Islet of Langerhans (tissue), 1 donor: ENCODE data around the gene ARID1B.

ENCODE experiments used
- FAIRE-seq: peaks from one replicate; lab custom pipeline; 2011; peaks lifted over from hg19 to GRCh38; lab: Jason Lieb, UNC

The ARID1B gene

DNA sequence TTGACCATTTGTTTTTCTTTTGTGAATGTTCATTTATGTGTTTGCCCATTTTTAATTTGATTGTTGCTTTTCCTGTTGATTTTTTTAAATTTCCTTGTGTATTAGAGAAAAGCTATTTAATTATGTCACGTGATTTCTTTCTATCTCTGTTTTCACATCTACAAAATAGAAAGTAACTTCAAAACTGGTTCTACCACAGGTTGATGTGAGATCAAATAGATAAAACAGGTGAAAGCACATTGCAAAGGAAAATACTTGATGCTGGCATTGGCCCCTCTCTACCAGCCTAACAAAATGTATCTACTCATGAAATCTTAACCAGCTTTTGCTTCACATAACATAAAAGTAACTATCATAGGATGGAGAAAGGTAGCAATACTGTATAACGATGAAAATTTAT, 416.9 kb downstream of the ARID1B start:
- FAIRE-seq: no peak

- no peak for FAIRE-seq
Observed at GRCh38 chr6:157194643-157195042, 417.5 kb downstream of the ARID1B start.

DNA sequence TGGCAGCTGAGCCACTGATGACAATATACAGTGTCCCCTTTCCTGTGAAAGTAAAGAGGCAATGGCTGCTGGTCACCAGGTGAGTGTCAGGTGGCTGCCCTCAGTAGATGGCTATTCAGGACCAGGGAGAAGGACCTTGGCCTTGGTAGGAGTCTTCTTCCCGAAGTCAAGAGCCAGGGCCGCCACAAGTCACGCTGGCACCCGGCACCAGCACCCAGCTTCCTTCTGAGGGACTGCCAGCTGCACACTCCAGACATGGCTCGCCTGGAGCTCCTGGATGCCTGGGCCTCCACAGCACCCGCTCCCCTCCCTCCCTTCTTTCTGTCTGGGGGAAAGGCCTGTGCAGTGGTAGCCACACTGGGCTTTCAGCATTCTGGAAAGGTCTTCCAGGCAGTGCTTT, 419.2 kb downstream of the ARID1B start:
- no peak for FAIRE-seq

DNA sequence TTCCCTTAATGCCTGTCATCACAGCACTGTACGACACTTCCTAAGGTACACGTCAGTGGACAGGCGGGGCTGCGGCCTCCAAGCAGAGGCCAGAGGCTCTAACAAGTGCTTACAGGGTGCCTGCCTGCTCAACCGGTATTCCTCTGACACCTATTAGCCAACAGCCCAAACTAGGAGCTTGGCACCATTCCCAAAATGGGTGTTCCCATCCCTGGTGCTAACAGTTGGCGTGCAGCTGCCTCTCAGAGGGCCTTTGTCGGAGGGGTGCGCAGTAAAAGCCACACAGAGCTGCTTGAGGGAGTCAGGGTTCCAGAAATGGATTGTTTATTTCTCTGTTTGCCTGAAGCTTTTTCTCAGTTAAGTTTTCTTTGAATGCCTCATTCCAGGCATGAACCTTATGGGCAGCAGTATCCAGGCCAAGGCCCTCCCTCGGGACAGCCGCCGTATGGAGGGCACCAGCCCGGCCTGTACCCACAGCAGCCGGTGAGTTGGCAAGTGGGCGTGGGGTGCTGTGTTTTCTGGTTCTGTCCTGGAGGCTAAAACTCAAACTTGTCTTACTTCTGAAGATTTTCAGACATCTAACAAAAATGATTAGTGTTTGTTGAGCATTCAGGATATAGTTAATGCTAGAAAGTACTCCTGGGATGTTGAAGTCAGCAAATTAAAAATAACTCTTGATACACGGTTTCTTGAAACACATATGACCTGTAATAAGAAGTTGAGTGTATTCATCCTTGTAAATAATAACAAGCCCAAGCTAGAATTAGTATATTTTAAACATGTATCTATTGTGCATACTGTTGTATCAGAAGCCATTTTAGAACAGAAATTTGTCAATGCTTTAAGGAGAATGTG, 421.5 kb downstream of the ARID1B start:
- FAIRE-seq: no peak

- no peak for FAIRE-seq
Observed at GRCh38 chr6:157200117-157200516, 422.9 kb downstream of the ARID1B start.

GRCh38 chr6:157200611-157201010, 423.4 kb downstream of the ARID1B start:
- FAIRE-seq: no peak

- no peak for FAIRE-seq
Observed at GRCh38 chr6:157201083-157201482, 423.9 kb downstream of the ARID1B start.

DNA sequence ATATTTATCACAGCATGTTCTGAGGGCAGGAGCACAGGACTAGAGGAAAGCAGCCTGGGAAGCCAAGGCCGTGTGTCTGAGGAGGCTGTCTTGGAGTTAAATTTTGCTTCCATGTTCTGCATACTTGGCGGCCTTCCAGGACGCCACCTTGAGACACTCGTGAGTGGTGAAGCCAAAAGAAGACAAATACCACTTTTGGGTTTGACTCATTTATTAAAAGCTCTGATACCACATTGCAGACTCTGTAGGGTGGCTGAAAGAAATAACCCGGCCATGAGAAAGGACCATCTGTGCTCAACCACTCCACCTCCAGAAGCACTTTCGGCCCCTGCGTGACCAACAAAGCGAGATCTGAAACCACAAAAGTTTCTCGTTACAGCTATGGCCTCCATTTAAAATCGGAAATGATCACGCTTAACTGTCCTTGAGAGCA, 426.1 kb downstream of the ARID1B start:
- FAIRE-seq: no peak

GRCh38 chr6:157203764-157204163, 426.6 kb downstream of the ARID1B start:
- FAIRE-seq: peak; percentile 93

GRCh38 chr6:157205473-157206358, 428.5 kb downstream of the ARID1B start:
- peak; percentile 73 for FAIRE-seq

DNA sequence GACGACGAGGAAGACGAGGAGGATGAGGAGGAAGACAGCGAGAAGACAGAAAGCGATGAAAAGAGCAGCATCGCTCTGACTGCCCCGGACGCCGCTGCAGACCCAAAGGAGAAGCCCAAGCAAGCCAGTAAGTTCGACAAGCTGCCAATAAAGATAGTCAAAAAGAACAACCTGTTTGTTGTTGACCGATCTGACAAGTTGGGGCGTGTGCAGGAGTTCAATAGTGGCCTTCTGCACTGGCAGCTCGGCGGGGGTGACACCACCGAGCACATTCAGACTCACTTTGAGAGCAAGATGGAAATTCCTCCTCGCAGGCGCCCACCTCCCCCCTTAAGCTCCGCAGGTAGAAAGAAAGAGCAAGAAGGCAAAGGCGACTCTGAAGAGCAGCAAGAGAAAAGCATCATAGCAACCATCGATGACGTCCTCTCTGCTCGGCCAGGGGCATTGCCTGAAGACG, 429.2 kb downstream of the ARID1B start:
- no peak for FAIRE-seq

- FAIRE-seq: no peak
Observed at GRCh38 chr6:157207521-157208076, 430.4 kb downstream of the ARID1B start.

DNA sequence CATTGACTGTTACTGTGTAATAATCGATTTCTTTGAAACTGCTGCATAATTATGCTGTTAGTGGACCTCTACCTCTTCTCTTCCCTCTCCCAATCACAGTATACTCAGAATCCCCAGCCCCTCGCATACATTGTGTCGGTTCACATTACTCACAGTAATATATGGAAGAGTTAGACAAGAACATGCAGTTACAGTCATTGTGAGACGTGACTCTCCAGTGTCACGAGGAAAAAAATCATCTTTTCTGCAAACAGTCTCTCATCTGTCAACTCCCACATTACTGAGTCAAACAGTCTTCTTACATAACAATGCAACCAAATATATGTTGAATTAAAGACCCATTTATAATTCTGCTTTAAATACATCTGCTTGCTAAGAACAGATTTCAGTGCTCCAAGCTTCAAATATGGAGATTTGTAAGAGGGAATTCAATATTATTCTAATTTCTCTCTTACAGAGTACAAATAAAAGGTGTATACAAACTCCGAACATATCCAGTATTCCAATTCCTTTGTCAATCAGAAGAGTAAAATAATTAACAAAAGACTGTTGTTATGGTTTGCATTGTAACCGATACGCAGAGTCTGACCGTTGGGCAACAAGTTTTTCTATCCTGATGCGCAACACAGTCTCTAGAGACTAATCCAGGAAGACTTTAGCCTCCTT, 432.8 kb downstream of the ARID1B start:
- no peak for FAIRE-seq

DNA sequence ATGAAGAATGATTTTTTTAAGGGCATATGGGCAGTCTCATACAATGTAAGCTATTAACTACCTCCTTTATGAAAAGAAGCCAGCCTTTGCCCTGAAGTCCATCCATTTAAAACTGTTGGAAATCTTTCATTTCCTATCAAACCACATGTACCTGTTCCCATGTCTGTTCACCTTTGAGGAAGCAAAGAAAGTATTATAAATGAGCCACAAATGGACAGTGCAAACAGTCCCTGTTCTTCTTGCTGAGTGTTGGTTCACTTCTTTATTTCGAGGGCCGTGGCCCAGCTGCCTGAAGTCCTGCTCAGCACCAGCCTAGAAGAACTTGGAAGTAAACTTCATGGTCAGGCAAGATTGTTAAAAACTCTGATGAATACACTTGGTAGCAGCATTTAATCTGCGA, 433.8 kb downstream of the ARID1B start:
- FAIRE-seq: no peak

DNA sequence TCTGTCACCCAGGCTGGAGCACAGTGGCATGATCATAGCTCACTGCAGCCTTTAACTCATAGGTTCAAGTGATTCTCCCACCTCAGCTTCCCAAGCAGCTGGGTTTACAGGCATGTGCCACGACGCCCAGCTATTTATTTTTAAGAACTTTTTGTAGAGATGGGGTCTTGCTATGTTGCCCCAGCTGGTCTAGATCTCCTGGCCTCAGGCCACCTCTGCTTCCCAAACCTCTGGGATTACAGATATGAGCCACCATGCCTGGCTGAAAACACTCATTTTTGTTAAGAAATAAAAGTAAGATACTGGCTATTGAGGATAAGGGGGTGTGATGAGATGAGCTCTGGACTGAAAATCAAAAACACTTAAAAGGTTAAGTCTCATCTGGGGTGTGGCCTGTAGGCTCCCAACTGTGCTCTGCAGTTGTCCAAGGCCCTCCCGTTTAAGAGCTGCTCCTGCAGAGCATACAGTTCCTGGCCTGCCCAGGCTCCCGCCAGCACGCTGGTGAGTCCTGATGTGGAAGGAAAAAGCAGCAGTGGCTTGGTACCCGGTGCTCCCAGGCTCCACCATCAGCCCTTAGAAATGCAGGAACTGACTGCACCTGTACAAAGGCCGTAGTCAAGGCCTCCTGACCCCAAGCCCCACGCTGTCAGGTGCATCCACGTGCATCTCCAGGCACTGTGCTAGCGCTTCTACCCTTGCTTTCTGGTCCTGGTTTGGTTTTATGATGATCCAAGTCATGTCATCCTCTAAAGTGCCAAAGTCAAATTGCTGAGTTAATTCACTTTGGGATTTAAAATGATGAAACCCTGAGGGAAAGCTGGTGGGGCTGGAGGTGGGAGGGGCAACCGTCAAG, 434.7 kb downstream of the ARID1B start:
- no peak for FAIRE-seq

- no peak for FAIRE-seq
Observed at GRCh38 chr6:157213426-157213825, 436.2 kb downstream of the ARID1B start.

DNA sequence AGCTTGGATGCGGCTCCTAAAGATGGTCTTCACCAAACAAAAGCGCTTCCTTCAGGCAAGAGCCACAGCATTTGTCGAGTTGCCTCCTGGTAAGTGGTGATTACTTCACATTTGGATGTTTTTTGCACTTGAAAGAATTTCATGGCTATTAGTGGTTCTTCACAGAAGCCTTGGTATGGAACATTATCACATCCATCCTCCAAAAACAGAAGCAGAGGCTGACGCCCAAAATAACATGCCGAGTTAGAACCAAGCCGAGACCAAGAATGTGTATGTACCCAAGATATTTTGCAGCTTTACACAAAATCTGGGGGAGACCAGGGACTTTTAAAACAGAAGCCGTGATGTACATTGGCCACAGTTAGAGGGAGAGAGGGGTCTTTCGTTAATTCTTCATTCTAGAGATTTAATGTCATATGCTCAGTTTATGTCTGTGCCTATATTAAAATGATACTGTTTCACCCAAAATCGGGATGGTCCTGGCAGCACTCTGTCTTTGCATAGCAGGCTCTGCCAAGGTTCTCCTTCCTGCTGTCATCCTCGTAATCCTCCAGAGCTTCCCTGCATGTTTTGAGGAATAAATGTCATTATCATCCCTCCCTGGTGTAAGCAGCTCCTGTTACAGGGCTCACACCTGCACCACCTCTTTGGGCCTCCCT, 436.9 kb downstream of the ARID1B start:
- no peak for FAIRE-seq

GRCh38 chr6:157215717-157216116, 438.5 kb downstream of the ARID1B start:
- FAIRE-seq: no peak

- FAIRE-seq: no peak
Observed at GRCh38 chr6:157216570-157216969, 439.4 kb downstream of the ARID1B start.

- no peak for FAIRE-seq
Observed at GRCh38 chr6:157217198-157217893, 440.2 kb downstream of the ARID1B start.
